T-helper 9 cell (primary cell): ENCODE data around the gene CACNA2D3.

ENCODE experiments used
- DNase-seq: peaks from one replicate; pipeline ENCODE4 v3.0.0-alpha.2; 2020

Gene CACNA2D3

DNA sequence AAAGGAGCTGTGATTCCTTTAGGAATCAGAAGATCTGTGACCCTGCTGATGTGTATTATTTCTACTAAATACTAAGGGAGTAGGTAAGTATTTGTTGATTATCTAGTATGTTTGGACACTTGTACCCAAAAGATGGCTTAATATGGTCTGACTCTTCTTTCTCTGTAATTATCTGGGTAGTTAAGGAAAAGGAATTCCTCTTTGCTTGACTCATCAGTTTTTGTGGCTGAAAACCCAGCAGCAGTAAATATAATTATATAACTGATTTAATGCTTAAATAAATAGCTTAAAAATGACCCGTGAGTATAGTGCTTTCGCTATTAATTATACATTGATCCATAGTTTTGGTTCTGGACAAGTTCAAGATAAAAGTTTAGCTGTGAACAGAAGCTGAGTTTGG lies 649.7 kb downstream of the CACNA2D3 start:
- no peak for DNase-seq

- DNase-seq = no peak
Observed at GRCh38 chr3:54772746-54773145, 650.4 kb downstream of the CACNA2D3 start.

- DNase-seq = no peak
Observed at GRCh38 chr3:54773271-54773670, 650.9 kb downstream of the CACNA2D3 start.

GRCh38 chr3:54776601-54777000 lies 654.2 kb downstream of the CACNA2D3 start:
- no peak for DNase-seq

- no peak for DNase-seq
Observed at GRCh38 chr3:54777141-54777540, 654.8 kb downstream of the CACNA2D3 start.

- DNase-seq = no peak
Observed at GRCh38 chr3:54780336-54780735, 658.0 kb downstream of the CACNA2D3 start.

DNA sequence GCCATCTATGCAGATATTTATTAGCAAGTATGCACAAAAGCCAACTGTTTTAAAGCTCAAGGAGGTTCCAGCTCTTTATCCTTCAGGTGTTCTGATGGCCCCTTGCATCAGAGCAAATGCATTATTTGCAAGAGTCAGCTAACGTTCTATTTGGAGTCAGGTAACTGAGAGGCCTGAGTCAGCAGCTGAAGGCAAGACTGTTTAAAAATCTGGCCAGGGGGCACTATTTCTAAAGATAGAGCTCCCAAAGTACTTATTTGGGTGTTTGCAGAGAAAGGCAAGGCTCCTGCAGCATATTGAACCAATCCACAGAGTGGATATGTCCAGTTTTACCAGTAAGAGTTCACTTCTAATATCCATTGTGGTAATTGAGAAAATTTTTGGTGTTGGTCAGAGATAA lies 659.4 kb downstream of the CACNA2D3 start:
- DNase-seq = no peak

- no peak for DNase-seq
Observed at GRCh38 chr3:54783611-54784010, 661.3 kb downstream of the CACNA2D3 start.

GRCh38 chr3:54784021-54784420 lies 661.7 kb downstream of the CACNA2D3 start:
- no peak for DNase-seq

GRCh38 chr3:54785976-54786375 lies 663.6 kb downstream of the CACNA2D3 start:
- DNase-seq = no peak

DNA sequence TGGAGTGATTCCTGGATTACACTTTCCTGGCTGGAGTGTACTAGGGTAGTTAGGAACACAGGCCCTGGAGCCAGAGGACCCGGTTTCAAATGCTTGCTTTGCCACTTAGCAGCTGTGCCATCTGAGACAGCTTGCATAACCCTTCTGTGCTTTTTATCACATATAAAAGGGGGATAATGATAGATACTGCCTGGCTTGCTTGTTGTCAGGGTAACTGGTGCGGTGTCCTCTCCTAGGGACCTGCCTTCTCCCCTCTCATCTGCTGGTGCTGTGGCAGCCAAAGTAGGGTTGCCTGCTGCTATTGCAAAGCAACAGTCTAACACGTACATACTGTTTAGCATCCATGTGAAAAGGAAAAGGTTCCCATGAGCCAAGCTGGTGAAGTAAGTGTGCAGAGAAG lies 667.7 kb downstream of the CACNA2D3 start:
- no peak for DNase-seq

- no peak for DNase-seq
Observed at GRCh38 chr3:54791501-54792156, 669.3 kb downstream of the CACNA2D3 start.

DNA sequence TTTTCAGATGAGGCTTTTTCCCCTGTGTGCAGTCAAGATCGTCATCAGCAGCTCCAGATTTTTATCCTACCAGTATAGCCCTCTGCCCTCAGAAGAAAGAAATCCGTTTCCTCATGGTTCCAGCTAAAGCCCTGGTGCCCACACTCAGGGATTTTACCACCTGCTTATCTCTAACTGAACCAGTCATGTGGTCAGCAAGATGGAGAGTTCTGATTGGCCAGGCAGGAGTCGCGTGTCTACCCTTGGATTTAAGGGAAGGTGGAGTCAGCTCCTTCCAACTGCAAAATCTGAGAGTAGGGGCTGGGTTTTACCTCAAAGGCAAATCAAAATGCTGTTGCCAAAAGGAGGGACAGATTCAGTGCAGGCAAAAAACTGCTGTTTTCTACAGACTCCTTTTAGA lies 670.2 kb downstream of the CACNA2D3 start:
- no peak for DNase-seq

GRCh38 chr3:54793171-54793570 lies 670.8 kb downstream of the CACNA2D3 start:
- DNase-seq = no peak

DNA sequence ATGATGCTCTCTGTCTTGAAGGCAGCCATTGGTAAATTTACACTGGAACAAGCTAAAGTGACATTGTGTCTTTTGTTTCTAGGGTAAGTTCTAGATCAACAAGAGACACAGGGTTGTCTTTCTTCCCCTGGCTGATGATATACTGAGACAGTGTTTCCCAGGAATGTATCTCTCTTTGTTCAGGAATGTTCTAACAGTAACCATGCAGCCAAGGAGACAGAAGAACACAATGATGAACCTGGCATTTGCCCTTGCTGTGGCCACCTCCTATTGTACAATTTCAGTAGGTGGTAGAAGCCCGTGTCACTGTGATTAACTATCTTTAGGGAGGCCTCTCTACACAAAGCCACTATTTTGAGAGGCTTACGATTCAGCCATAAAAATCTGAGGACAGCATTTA lies 674.8 kb downstream of the CACNA2D3 start:
- DNase-seq = no peak

GRCh38 chr3:54800478-54800877 lies 678.1 kb downstream of the CACNA2D3 start:
- no peak for DNase-seq

DNA sequence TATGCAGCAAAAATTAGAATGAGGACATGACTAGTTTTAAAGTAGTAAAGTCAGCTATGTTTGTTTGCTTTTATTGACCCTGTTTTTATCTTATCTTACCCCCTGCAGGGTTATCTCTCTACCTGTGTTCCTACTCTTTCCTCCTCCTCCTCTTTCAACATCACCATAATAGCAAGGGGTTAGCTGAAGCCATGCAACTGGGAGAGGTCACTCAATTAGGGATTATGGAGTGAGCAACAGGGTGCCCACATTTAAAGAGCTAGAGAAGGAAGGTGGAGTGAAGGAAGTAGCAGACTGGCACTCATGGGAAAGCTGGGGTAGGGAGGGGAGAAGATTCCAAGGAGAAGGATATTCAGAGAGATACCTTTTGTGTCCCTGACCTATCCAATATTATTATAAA lies 679.6 kb downstream of the CACNA2D3 start:
- DNase-seq = no peak

- DNase-seq = no peak
Observed at GRCh38 chr3:54810401-54810800, 688.0 kb downstream of the CACNA2D3 start.

DNA sequence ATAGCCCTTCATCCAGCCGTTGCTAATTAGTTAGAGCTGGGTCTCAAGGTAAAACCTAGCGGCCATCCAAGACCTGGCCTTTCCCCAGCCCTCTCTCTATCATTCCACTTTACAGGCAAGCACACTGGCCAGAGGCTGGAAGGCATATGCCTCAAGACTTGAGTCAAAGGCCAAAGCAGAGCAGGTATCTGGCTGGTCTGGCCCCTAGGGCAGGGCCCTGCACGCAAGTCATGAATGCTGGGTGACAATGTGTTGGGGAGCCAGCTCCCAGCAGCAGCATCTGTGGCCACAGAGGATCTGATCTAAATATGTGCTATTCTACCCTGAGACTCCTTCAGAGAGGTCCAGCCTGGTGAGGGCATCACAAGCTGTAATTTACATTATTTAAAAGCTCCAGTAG lies 691.9 kb downstream of the CACNA2D3 start:
- DNase-seq = no peak

DNA sequence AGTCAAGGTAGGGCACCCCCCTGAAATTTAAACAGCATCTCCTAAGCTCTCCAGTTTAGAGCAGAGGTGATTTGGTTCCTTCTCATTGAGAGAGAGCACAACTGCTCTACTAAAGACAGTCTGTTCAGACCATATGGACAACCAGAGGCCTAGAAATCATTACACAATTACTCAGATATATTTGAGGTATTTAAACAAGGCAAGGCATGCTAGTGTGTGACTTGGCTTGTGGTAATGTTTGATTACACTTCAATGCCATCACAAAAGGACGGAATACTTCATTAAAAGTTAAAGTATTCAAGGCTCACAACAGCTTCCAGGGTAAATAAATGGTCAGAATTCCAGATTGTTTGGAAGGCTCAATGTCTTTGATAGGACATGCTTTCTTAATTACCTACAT lies 695.3 kb downstream of the CACNA2D3 start:
- DNase-seq = no peak

DNA sequence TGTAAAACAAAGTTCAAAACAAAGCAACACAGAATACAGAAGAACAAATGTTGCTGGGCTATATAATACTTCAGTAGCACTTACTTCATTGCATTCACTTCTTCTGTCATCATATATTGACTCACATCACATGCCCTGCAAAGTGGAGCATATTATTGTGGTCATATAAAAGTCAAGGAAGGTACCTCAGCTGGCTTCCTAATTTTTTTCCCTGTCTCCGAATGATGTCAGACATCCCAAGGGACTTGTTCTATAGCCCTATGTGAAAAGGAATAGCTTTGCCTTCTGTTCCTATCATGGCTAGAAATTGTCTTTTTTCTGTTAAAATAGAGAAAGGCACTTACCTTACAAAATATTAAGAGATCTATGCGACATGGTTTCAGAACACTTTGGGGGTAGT lies 696.1 kb downstream of the CACNA2D3 start:
- DNase-seq = no peak

DNA sequence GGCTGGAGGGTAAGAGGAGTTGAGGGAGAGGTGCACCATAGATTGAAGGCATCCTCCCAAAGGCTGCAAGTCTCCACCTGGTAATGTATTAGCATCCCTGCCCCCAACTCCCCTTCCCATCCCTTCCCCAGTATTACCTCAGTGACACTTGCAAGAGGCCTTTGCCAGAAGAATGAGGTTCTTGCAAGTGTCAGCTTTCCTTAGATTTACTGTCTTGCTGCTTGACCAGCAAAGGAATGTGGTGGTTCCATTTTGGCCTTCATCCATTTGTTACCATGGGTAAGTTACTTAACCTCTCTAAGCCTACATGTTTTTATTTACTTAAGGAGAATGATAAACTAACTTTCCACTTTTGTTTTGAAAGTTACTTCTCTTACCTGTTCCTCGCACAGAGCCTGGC lies 696.6 kb downstream of the CACNA2D3 start:
- DNase-seq = no peak

- no peak for DNase-seq
Observed at GRCh38 chr3:54819946-54820345, 697.6 kb downstream of the CACNA2D3 start.

GRCh38 chr3:54822206-54822605 lies 699.9 kb downstream of the CACNA2D3 start:
- no peak for DNase-seq

- no peak for DNase-seq
Observed at GRCh38 chr3:54826251-54826691, 703.9 kb downstream of the CACNA2D3 start.
